HG02938 (cell line): ENCODE results near the gene DNMT1.

Source experiments
- ATAC-seq: cut with Tn5 transposase; IDR thresholded peaks from one replicate; pipeline ENCODE4 v1.9.1; 2021; ENCODE audit warnings: mild to moderate bottlenecking, moderate library complexity; ENCODE audit not compliant: unreplicated experiment

Gene DNMT1

GRCh38 chr19:10142701-10143375, 51.9 kb downstream of the DNMT1 start:
- no peak for ATAC-seq

- ATAC-seq, result no peak
Measured at GRCh38 chr19:10141973-10142372, 52.8 kb downstream of the DNMT1 start.

GRCh38 chr19:10141479-10141878, 53.3 kb downstream of the DNMT1 start:
- no peak for ATAC-seq

GRCh38 chr19:10139952-10140351, 54.8 kb downstream of the DNMT1 start:
- no peak for ATAC-seq

GRCh38 chr19:10138879-10139795, 55.6 kb downstream of the DNMT1 start:
- no peak for ATAC-seq

- ATAC-seq, result no peak
Measured at GRCh38 chr19:10137751-10138682, 56.7 kb downstream of the DNMT1 start.

DNA sequence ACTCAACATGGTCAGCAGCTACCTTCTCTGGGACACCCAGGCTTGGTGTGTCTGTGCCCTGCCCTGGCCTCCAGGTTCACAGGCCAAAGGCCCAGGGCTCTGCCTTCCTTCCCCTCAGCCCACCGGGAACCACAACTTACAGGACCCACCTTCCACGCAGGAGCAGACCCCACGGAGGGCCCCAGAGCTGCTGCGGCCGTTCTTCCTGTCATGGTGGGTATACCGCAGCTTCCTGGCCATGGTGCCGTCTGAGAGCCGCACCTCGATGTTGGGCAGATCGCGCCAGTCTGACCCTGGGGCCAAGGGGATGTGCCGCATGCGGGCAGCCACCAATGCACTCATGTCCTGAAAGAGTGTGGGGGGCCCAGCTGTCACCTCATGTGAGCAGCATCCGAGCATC, 57.8 kb downstream of the DNMT1 start:
- ATAC-seq, result no peak

DNA sequence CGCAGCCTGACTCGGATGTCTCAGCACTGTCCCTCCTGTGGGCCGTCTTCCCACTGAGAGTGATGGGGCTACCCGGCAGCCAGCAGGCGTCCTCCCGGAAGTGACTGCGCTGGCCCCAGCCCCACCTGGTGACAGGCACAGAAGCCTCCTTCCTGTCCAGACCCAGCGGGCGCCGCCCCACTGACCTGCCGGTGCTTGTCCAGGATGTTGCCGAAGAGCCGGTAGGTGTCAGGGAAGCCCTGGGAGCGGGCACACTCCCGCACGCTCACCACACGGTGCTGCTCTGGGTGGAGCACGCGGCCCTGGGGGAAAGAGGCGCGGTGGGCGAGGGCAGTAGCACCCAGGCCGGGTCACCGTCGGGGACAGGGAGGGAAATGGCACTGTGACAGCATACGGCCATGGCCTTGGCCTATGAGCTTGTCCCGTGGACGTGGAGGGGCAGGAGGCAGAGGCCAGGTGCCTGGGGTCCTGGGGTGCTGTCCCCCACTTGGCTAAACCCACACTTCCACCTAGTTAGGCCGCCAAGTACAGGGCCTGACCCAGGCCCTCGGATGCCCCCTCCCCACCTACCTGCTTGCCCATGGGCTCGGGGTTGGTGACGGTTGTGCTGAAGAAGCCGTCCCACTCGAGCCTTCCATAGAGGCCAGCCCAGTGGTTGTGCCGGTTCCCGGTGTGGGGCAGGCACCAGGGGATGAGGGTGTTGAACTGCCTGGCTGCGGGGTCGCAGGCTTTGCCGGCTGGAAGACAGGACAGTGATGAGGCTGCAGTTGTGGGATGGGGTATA, 59.0 kb downstream of the DNMT1 start:
- ATAC-seq, result no peak

- ATAC-seq, result no peak
Measured at GRCh38 chr19:10134040-10134439, 60.7 kb downstream of the DNMT1 start.

- ATAC-seq, result no peak
Measured at GRCh38 chr19:10133596-10133995, 61.2 kb downstream of the DNMT1 start.

DNA sequence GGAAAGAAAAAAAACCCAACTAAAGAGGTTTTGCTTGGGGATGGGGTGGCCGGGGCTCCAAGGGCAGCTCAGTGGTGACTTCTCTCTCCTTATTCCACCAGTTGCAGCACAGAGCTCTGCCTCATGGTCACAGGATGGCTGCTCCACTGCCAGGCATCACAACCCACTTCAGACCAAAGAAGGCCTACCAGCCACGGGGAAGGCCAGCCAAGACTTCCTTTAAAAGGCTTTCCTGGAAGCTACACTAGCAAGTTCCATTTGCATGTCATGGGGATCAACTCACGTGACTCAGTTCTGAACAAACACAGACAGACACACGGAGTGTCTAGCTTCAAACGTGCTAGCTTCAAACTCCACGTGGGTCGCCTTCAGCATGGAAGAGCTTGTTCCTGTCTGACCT, 61.8 kb downstream of the DNMT1 start:
- ATAC-seq, result no peak

- ATAC-seq, result no peak
Measured at GRCh38 chr19:10126213-10126639, 68.5 kb downstream of the DNMT1 start.

GRCh38 chr19:10124429-10124828, 70.3 kb downstream of the DNMT1 start:
- no peak for ATAC-seq

GRCh38 chr19:10122045-10122444, 72.7 kb downstream of the DNMT1 start:
- ATAC-seq, result no peak

DNA sequence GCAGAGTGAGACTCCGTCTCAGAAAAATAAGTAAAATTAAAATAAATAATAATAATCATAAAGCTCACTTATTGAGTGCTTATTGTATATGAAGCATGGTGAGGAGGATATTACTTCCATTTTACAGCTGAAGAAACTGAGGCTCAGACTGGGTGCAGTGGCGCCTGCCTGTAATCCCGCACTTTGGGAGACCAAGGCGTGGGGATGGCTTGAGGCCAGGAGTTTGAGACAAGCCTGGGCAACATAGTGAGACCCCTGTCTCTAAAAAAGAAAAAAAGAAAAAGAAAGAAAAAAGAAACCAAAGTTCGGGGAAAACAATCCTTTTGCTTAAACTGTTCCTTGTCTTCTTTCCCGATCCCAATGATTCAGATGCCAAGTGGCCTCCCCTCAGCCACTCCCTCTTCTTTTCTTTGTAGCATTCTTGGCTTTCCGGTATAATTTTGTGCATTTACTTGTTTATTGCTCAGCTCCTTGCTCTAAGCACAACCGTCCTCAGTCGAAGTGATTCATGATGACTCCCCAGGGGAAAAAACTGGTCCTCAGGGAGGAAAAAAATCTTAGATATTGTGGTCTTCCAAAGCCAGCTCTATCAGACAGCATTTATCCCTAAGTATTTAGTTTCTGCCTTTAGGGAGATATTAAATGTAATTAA, 74.1 kb downstream of the DNMT1 start:
- ATAC-seq, result no peak

DNA sequence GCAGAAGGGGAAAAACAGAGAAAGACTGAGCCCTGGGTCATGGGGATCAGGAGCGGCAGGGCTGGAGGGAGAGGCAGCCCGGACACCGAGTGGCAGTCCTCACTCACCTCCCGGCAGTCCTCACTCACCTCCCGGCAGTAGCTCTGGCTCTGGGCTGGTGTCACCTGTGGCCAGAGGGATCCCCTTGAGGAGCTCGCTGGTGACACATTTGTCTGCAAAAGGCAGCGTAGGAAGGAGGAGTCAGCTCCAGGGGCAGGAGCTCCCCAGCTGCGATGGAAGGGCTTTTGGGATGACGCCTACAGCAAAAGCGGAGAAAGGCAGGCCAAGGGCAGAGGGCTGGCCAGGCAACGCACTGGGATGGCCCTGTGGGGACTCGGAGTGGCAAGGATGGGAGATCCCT, 75.8 kb downstream of the DNMT1 start:
- no peak for ATAC-seq

- no peak for ATAC-seq
Measured at GRCh38 chr19:10116866-10117616, 77.7 kb downstream of the DNMT1 start.

- ATAC-seq, result no peak
Measured at GRCh38 chr19:10116085-10116865, 78.5 kb downstream of the DNMT1 start.
